Amniotic stem cell (primary cell): ENCODE measurements around the gene NTN5.

Source experiments
- DNase-seq: peaks from one replicate; lab custom pipeline; 2025; lab: John Stamatoyannopoulos, UW

The NTN5 gene

DNA sequence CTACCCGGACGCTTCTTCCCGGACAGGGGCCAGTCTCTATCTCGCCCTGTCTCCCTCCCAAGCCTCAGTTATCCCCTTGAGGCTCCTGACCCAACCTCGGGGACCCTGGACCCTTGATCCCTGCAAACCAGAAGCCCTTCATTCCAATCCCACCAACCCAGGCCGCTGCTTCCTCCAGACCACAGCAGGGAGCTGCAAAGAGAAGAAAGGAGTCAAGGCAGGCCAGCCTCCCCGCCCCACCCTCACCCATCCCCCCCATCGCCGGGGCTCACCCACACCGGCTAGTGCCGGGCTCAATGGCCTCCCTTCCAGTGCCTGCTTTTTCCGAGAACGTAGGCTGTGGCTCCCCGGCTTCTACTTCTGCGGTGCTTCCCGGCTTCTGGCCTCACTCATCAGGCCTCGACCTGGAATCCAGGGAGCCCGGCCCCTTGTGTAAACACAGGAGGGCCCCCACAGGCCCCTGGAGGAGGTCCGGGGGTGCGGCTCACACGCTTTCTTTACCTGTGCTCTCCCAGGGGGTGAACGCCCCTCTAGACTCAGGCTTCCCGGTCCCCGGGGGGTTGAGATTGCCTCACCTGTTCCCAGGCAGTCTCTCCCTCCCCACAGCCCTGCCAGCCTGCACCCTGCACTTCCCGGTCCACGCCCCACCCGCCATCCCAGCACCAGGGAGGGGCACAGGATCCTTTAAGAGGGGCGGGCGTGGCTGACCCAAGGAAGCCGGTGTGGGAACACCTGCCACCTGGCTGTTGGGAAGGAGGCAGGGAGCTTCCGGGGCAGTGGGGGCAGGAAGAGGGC is 58.2 kb downstream of the NTN5 start, which contains the start of gene FAM83E:
Gene FAM83E (minus strand): TSS at position 641 of the 795 bp plus-strand sequence. CDS start 1,704 bp downstream, outside the sequence.
- no peak for DNase-seq

DNA sequence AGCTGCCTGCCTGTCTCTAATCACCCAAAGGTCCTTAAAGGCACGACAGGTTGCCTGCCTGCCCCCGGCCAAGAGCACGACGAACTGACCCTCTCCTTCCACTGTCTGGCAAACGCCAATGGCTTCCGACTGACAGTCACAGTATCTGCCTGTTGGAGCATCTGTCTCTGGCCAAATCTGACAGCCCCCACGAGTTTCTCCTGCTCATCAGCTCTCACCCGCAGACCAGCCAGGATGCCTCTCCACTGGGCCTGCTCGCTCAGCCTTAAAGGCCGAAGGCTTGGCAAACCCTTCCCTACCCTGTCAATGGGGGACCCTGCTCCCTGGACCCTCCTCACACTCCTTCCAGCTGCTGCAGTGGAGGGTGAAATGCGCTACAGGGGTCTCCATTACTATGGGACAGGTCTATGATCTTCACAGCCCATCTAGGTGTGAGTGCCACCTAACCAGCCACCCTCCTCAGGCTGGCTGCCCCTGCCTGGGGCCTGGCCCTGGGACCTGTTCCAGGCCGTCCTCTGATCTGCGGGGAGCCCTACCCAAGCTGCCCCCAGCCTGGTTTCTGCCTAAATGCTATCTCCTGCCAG is 58.9 kb downstream of the NTN5 start:
- no peak for DNase-seq

- DNase-seq = no peak
Measured at GRCh38 chr19:48613024-48613851, 59.6 kb downstream of the NTN5 start.

DNA sequence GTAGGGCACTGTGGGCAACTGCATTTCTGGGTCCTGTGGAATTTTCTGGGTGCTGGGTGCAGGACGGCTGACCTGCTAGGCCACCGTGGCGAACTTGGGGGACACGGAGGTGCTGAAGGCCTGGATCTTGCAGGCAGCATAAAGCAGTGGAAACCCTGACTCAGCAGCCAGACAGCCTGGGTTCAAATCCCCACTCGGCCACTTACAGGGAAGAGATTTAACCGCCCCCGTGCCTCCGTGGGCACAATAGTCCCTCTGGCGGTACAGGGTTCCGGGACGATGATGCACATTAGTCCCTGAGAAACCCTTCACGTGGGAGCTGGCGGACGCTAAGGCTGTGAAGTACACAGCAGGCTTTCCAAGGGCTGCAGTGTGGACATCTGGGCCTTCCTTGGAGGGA is 60.9 kb downstream of the NTN5 start:
- DNase-seq = no peak
